SK-N-SH treated with all-trans-retinoic acid at 6 μM for 48 hours (cell line): ENCODE measurements around the gene PPP2R2C.

Source experiments
- ATAC-seq: fragments of 200-7000 bp; cut with Tn5 transposase; 3 replicates; pipeline ENCODE4 v1.9.1; 2020; ENCODE audit warnings: mild to moderate bottlenecking, moderate library complexity
- ARNTL ChIP-seq: fragments of 450-650 bp; formaldehyde crosslinking; IDR thresholded peaks from 2 replicates; pipeline ENCODE4 v1.5.0; 2020; ENCODE audit warnings: low read depth, mild to moderate bottlenecking, moderate library complexity, borderline replicate concordance
- BACH2 ChIP-seq: fragments of 250-450 bp; sonication (Bioruptor Pico); IDR thresholded peaks from 2 replicates; pipeline ENCODE4 v1.9.0; 2021; ENCODE audit warnings: mild to moderate bottlenecking, borderline replicate concordance
- CREB5 ChIP-seq: fragments of 250-450 bp; sonication (Bioruptor Pico); IDR thresholded peaks from 2 replicates; pipeline ENCODE4 v1.5.1; 2020; ENCODE audit warnings: low read depth, mild to moderate bottlenecking, moderate library complexity
- CSDC2 ChIP-seq: fragments of 250-450 bp; sonication (Bioruptor Pico); IDR thresholded peaks from 2 replicates; pipeline ENCODE4 v1.5.0; 2020; ENCODE audit warnings: mild to moderate bottlenecking, moderate library complexity
- CSRNP3 ChIP-seq: fragments of 250-450 bp; sonication (Bioruptor Pico); IDR thresholded peaks from 2 replicates; pipeline ENCODE4 v1.5.1; 2021; ENCODE audit warnings: mild to moderate bottlenecking, moderate library complexity
- ESRRG ChIP-seq: fragments of 250-450 bp; sonication (Bioruptor Pico); IDR thresholded peaks from 2 replicates; pipeline ENCODE4 v1.6.1; 2021; ENCODE audit warnings: mild to moderate bottlenecking
- GLIS3 ChIP-seq: fragments of 250-450 bp; sonication (Bioruptor Pico); IDR thresholded peaks from 2 replicates; pipeline ENCODE4 v1.5.0; 2020; ENCODE audit warnings: mild to moderate bottlenecking, moderate library complexity
- OSR1 ChIP-seq: fragments of 250-450 bp; sonication (Bioruptor Pico); IDR thresholded peaks from 2 replicates; pipeline ENCODE4 v1.8.0; 2022; ENCODE audit warnings: moderate library complexity, mild to moderate bottlenecking, inconsistent platforms
- PATZ1 ChIP-seq: fragments of 250-450 bp; sonication (Bioruptor Pico); IDR thresholded peaks from 2 replicates; pipeline ENCODE4 v1.8.0; 2020; ENCODE audit warnings: mild to moderate bottlenecking, moderate library complexity, borderline replicate concordance
- POU6F1 ChIP-seq: fragments of 250-450 bp; sonication (Bioruptor Pico); IDR thresholded peaks from 2 replicates; pipeline ENCODE4 v1.8.0; 2021; ENCODE audit warnings: low read depth, mild to moderate bottlenecking, moderate library complexity, borderline replicate concordance
- PPARA ChIP-seq: fragments of 250-450 bp; sonication (Bioruptor Pico); IDR thresholded peaks from 2 replicates; pipeline ENCODE4 v1.5.0; 2020; ENCODE audit warnings: mild to moderate bottlenecking, borderline replicate concordance
- RARB ChIP-seq: fragments of 250-450 bp; sonication (Bioruptor Pico); IDR thresholded peaks from 2 replicates; pipeline ENCODE4 v1.8.0; 2021; ENCODE audit warnings: mild to moderate bottlenecking, moderate library complexity
- SNAI2 ChIP-seq: fragments of 250-450 bp; sonication (Bioruptor Pico); IDR thresholded peaks from 2 replicates; pipeline ENCODE4 v1.5.0; 2020; ENCODE audit warnings: mild to moderate bottlenecking, moderate library complexity
- TCF4 ChIP-seq: fragments of 250-450 bp; sonication (Bioruptor Pico); IDR thresholded peaks from 2 replicates; pipeline ENCODE4 v1.8.0; 2021; ENCODE audit warnings: mild to moderate bottlenecking, moderate library complexity, borderline replicate concordance
- TOX ChIP-seq: fragments of 250-450 bp; sonication (Bioruptor Pico); IDR thresholded peaks from 2 replicates; pipeline ENCODE4 v1.8.0; 2021; ENCODE audit warnings: mild to moderate bottlenecking, moderate library complexity, borderline replicate concordance
- TSHZ2 ChIP-seq: fragments of 250-450 bp; sonication (Bioruptor Pico); IDR thresholded peaks from 2 replicates; pipeline ENCODE4 v1.5.0; 2020; ENCODE audit warnings: mild to moderate bottlenecking, moderate library complexity
- ZC3H10 ChIP-seq: fragments of 250-450 bp; sonication (Bioruptor Pico); IDR thresholded peaks from 2 replicates; pipeline ENCODE4 v1.5.1; 2021; ENCODE audit warnings: mild to moderate bottlenecking, moderate library complexity
- ZFP3 ChIP-seq: fragments of 250-450 bp; sonication (Bioruptor Pico); IDR thresholded peaks from 2 replicates; pipeline ENCODE4 v1.5.0; 2020; ENCODE audit warnings: mild to moderate bottlenecking, moderate library complexity
- ZFP30 ChIP-seq: fragments of 450-650 bp; formaldehyde crosslinking; IDR thresholded peaks from 2 replicates; pipeline ENCODE4 v1.5.0; 2022; ENCODE audit warnings: mild to moderate bottlenecking, moderate library complexity
- ZNF565 ChIP-seq: fragments of 450-650 bp; formaldehyde crosslinking; conservative IDR thresholded peaks from 2 replicates; pipeline ENCODE4 v1.5.0; 2020; ENCODE audit warnings: low read depth, mild to moderate bottlenecking, moderate library complexity
- ZNF70 ChIP-seq: fragments of 450-650 bp; formaldehyde crosslinking; IDR thresholded peaks from 2 replicates; pipeline ENCODE4 v1.5.0; 2020; ENCODE audit warnings: mild to moderate bottlenecking, moderate library complexity
- ZNF8 ChIP-seq: fragments of 450-650 bp; formaldehyde crosslinking; IDR thresholded peaks from 2 replicates; pipeline ENCODE4 v1.5.0; 2020; ENCODE audit warnings: mild to moderate bottlenecking, moderate library complexity

Gene PPP2R2C

GRCh38 chr4:6277139-6277802, 195.1 kb downstream of the PPP2R2C start:
- TF ChIP-seq TOX (CRISPR knock-in tag), result no peak
- TF ChIP-seq RARB (CRISPR knock-in tag), result no peak
- TF ChIP-seq CSRNP3 (CRISPR knock-in tag), result no peak
- TF ChIP-seq PPARA, result no peak
- TF ChIP-seq ZNF565 (CRISPR knock-in tag), result no peak
- no peak for TF ChIP-seq ARNTL (CRISPR knock-in tag)
- TF ChIP-seq BACH2 (CRISPR knock-in tag), result no peak
- no peak for TF ChIP-seq CSDC2 (CRISPR knock-in tag)
- TF ChIP-seq PATZ1 (CRISPR knock-in tag), result no peak
- TF ChIP-seq SNAI2 (CRISPR knock-in tag), result no peak
- TF ChIP-seq ZC3H10, result no peak
- no peak for TF ChIP-seq GLIS3
- TF ChIP-seq CREB5 (CRISPR knock-in tag), result no peak
- TF ChIP-seq OSR1 (CRISPR knock-in tag), result no peak
- no peak for TF ChIP-seq TCF4 (CRISPR knock-in tag)
- no peak for TF ChIP-seq ESRRG (CRISPR knock-in tag)
- TF ChIP-seq TSHZ2, result no peak

GRCh38 chr4:6275898-6276806, 196.3 kb downstream of the PPP2R2C start:
- ATAC-seq, result no peak
- TF ChIP-seq ZFP30 (CRISPR knock-in tag) (no peak), SNAI2 (CRISPR knock-in tag) (no peak), CSRNP3 (CRISPR knock-in tag) (no peak), PPARA (no peak), TCF4 (CRISPR knock-in tag) (no peak), POU6F1 (CRISPR knock-in tag) (no peak), ZNF70 (CRISPR knock-in tag) (no peak), ZNF8 (CRISPR knock-in tag) (no peak), ZFP3 (CRISPR knock-in tag) (no peak), OSR1 (CRISPR knock-in tag) (no peak), TSHZ2 (no peak), CSDC2 (CRISPR knock-in tag) (no peak), ZC3H10 (no peak), ZNF565 (CRISPR knock-in tag) (no peak), ESRRG (CRISPR knock-in tag) (no peak)

More at GRCh38 chr4:6277139-6277802, 195.1 kb downstream of the PPP2R2C start:
- no peak for ATAC-seq
